HEK293 (cell line): Measurements from ENCODE around the gene VAPA.

ENCODE experiments used
- GLI4 ChIP-seq: fragments of 450-650 bp; formaldehyde crosslinking; IDR thresholded peaks from 2 replicates; pipeline ENCODE4 v1.5.1; 2016; ENCODE audit warnings: missing biosample characterization, missing genetic modification characterization
- KLF9 ChIP-seq: fragments of 450-650 bp; formaldehyde crosslinking; IDR thresholded peaks from 2 replicates; pipeline ENCODE4 v1.5.1; 2016; ENCODE audit warnings: missing biosample characterization, missing genetic modification characterization, low read depth
- RBAK ChIP-seq: fragments of 450-650 bp; formaldehyde crosslinking; IDR thresholded peaks from 2 replicates; pipeline ENCODE4 v1.5.1; 2016; ENCODE audit warnings: missing biosample characterization, missing genetic modification characterization
- REST ChIP-seq: fragments of 450-650 bp; formaldehyde crosslinking; IDR thresholded peaks from 2 replicates; pipeline ENCODE4 v1.5.1; 2016; ENCODE audit warnings: missing biosample characterization, missing genetic modification characterization
- SP2 ChIP-seq: fragments of 450-650 bp; formaldehyde crosslinking; IDR thresholded peaks from 2 replicates; pipeline ENCODE4 v1.5.1; 2016; ENCODE audit warnings: missing biosample characterization, missing genetic modification characterization
- SP3 ChIP-seq: fragments of 450-650 bp; formaldehyde crosslinking; IDR thresholded peaks from 2 replicates; pipeline ENCODE4 v1.5.1; 2016; ENCODE audit warnings: missing biosample characterization, missing genetic modification characterization
- ZBTB26 ChIP-seq: fragments of 450-650 bp; formaldehyde crosslinking; optimal IDR thresholded peaks from 2 replicates; pipeline ENCODE3; 2016; ENCODE audit warnings: missing biosample characterization, mild to moderate bottlenecking, missing genetic modification characterization
- ZFP3 ChIP-seq: fragments of 450-650 bp; formaldehyde crosslinking; IDR thresholded peaks from 2 replicates; pipeline ENCODE4 v1.5.1; 2016; ENCODE audit warnings: low read depth, missing biosample characterization, missing genetic modification characterization
- ZFP69B ChIP-seq: fragments of 450-650 bp; formaldehyde crosslinking; IDR thresholded peaks from 2 replicates; pipeline ENCODE4 v1.5.1; 2016; ENCODE audit warnings: missing biosample characterization, missing genetic modification characterization
- ZNF140 ChIP-seq: fragments of 450-650 bp; formaldehyde crosslinking; IDR thresholded peaks from 2 replicates; pipeline ENCODE4 v1.5.1; 2016; ENCODE audit warnings: missing biosample characterization, missing genetic modification characterization
- ZNF184 ChIP-seq: fragments of 450-650 bp; IDR thresholded peaks from 2 replicates; pipeline ENCODE4 v1.5.1; 2018; ENCODE audit warnings: missing biosample characterization, mild to moderate bottlenecking, missing genetic modification characterization
- ZNF585B ChIP-seq: fragments of 450-650 bp; formaldehyde crosslinking; IDR thresholded peaks from 2 replicates; pipeline ENCODE4 v1.5.1; 2016; ENCODE audit warnings: missing biosample characterization, missing genetic modification characterization
- TF ChIP-seq, protein P1 (sequence below): fragments of 450-650 bp; formaldehyde crosslinking; IDR thresholded peaks from 2 replicates; pipeline ENCODE4 v1.5.1; 2016; ENCODE audit warnings: missing biosample characterization, missing genetic modification characterization
- TF ChIP-seq, protein P2 (sequence below): fragments of 450-650 bp; formaldehyde crosslinking; IDR thresholded peaks from 2 replicates; pipeline ENCODE4 v1.5.1; 2016; ENCODE audit warnings: missing biosample characterization, missing genetic modification characterization

GRCh38 chr18:9885170-9886004 lies 28.4 kb upstream of the VAPA start, which contains the start of gene TXNDC2:
- TF ChIP-seq, protein P1, sequence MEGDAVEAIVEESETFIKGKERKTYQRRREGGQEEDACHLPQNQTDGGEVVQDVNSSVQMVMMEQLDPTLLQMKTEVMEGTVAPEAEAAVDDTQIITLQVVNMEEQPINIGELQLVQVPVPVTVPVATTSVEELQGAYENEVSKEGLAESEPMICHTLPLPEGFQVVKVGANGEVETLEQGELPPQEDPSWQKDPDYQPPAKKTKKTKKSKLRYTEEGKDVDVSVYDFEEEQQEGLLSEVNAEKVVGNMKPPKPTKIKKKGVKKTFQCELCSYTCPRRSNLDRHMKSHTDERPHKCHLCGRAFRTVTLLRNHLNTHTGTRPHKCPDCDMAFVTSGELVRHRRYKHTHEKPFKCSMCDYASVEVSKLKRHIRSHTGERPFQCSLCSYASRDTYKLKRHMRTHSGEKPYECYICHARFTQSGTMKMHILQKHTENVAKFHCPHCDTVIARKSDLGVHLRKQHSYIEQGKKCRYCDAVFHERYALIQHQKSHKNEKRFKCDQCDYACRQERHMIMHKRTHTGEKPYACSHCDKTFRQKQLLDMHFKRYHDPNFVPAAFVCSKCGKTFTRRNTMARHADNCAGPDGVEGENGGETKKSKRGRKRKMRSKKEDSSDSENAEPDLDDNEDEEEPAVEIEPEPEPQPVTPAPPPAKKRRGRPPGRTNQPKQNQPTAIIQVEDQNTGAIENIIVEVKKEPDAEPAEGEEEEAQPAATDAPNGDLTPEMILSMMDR (tag by site-specific recombination), result no peak
- no peak for TF ChIP-seq SP3 (tag by site-specific recombination)
- no peak for TF ChIP-seq ZFP69B
- TF ChIP-seq, protein P2, sequence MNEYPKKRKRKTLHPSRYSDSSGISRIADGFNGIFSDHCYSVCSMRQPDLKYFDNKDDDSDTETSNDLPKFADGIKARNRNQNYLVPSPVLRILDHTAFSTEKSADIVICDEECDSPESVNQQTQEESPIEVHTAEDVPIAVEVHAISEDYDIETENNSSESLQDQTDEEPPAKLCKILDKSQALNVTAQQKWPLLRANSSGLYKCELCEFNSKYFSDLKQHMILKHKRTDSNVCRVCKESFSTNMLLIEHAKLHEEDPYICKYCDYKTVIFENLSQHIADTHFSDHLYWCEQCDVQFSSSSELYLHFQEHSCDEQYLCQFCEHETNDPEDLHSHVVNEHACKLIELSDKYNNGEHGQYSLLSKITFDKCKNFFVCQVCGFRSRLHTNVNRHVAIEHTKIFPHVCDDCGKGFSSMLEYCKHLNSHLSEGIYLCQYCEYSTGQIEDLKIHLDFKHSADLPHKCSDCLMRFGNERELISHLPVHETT, result no peak
- no peak for TF ChIP-seq KLF9 (tag by site-specific recombination)
- TF ChIP-seq REST (tag by site-specific recombination), result no peak
- no peak for TF ChIP-seq ZBTB26
- no peak for TF ChIP-seq GLI4
- no peak for TF ChIP-seq RBAK (tag by site-specific recombination)
- TF ChIP-seq ZNF585B (tag by site-specific recombination), result no peak
- TF ChIP-seq ZNF140, result no peak
- no peak for TF ChIP-seq SP2 (tag by site-specific recombination)
- TF ChIP-seq ZNF184 (tag by site-specific recombination), result no peak
- TF ChIP-seq ZFP3 (tag by site-specific recombination), result no peak
